ENCODE data around the gene KIAA1217.

Gene KIAA1217

GRCh38 chr10:24561453-24561852 lies 352.5 kb downstream of the KIAA1217 start:
- DNase-seq = no peak

GRCh38 chr10:24568042-24568441 lies 359.1 kb downstream of the KIAA1217 start:
- DNase-seq = no peak

- no peak for DNase-seq
Observed at GRCh38 chr10:24569330-24569796, 360.4 kb downstream of the KIAA1217 start.

DNA sequence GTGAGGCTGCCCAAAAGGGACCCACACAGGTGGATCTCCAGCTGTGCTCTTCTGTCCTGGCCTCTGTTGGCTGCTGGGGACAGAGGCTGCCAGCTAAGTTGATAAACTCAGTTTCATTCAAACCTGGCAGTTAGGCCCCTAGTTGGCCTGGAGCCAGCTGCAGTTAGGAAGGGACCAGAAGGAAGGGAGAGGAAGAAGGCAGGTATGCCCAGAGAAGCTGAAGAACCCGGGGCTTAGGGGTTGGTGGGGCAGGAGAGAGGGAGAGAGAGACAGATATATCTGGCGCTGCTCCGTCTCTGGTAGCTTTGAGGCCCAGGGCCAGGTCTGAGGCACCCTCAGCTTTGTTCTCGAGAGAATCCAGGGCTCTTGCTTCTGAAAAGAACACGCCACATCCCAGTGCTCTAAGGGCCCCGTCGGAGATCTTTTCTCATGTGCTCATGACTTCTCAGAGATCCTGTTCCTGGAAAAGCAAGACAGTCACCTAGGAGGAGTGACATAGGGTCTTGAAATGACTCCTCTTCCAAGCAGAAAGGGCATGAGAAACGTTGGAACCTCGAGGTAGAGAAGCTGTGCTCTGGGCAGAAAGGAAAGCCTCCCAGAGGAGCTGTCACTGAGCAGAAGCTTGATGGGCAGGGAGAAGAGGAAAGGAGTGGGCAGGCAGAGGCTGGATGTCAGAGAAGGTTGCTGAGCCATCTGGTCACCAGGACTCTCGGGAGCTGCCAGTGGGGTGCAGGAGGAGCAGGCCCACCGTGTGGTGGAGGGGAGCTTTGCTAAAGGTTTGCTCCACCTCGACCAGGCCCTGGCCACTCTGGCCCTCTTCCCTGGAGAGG lies 361.1 kb downstream of the KIAA1217 start:
- no peak for DNase-seq

DNA sequence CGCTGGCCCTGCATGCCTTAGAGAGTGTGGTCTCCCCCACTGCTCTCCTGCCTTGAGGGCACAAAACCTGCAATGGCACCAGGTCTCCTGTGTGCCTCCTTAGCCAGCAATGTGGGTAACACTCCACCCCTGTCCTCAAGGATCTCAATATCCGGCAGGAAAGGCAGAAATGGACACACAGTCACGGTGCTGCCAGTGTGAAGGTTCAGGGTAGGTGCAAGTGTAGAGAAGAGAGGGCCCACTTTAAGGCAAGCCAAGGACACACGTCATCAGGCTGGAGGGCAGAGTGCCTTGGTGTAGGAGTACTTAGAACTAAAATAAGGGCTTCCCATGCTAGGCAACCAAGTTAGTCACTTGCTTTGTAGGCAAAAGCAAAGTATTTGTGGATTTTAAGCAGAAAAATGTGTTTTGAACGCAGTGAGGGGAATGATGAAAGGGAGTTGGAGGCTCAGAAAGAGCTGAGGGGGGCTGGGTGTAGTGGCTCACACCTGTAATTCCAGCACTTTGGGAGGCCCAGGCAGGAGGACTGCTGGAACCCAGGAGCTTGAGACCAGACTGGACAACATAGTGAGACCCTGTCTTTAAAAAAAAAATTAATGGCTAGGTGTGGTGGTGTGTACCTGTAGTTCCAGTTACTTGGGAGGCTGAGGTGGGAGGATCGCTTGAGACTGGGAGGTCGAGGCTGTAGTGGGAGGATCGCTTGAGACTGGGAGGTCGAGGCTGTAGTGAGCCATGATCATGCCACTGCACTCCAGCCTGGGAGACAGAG lies 361.9 kb downstream of the KIAA1217 start:
- no peak for DNase-seq

DNA sequence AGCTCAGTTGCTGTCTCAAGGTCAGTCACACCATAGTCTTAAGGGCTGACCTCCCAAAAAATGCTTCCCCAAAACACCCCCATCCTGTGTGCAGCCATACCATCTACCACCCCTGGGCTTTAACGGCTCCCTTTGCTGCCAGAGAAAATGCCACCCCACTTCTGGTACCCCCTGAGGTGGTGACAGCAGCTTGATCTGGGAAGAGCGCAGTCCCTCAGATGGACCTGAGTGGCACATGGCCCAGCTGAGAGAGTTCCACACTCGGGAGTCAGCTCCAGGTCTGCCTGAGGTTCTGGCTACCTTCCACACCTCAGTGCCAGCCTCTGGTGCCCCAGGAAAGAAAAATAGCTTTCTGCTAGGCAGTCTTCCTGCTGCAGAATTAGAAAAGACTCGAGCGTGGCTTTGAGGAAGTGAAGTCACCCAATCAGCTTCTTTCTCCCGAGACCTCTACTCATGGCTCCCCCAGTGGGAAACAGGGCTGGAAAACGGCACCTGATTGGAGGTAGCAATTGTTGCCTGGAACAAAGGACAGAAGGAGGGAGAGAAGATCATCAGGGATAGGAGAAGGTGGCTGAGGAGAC lies 363.0 kb downstream of the KIAA1217 start:
- no peak for DNase-seq

GRCh38 chr10:24574161-24574560 lies 365.2 kb downstream of the KIAA1217 start:
- no peak for DNase-seq

DNA sequence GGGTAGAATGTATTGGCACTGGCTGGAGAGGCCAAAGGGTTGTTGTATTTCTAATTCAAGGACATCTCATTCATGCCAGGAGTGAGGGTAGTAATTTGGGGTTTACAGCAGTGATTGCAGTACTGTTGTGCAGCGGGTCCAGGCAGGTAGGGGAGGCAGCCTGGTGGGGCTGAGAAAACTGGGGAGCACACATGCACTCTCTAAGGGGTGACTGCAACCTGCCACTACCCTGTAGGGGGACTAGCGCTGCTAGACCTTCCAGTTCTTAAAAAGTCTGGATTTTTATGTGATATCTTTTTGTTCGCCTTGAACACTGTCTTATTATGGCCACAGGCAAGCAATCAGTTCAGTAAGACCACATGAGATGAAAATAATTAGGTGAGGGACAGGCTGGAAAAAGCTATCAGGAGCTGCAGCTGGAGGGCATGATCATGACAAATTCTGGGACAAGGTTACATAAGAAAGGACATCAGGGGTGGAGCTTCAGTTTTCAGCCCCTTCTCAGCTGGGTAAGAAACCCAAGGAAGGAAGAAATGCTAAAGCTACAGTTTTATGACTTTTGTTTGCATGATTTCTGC lies 365.7 kb downstream of the KIAA1217 start:
- DNase-seq = no peak

DNA sequence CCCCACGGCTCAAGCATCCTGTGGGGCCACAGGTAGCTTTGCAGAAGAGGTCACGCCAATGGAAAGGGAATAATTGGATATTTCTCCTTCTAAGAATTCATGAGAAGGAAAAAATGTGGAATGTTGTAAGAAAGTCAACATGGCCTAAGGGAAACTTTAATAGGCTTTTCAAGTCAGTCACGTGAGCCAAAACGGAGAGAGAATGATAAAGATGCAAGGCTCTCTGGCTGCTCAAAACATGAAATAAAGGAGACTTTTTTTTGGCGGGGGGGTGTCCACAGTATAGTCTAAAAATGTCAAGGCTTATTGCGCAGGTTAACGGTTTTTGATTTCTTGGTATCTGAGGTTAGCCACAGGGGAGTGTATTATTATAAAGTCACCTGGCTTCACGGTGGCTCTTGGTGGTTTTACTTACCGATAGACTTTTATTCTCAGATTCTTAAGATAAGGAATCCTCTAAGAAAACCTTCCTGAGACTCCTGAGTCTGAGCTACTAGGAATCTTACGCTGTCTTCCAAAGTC lies 366.6 kb downstream of the KIAA1217 start:
- DNase-seq = no peak

DNA sequence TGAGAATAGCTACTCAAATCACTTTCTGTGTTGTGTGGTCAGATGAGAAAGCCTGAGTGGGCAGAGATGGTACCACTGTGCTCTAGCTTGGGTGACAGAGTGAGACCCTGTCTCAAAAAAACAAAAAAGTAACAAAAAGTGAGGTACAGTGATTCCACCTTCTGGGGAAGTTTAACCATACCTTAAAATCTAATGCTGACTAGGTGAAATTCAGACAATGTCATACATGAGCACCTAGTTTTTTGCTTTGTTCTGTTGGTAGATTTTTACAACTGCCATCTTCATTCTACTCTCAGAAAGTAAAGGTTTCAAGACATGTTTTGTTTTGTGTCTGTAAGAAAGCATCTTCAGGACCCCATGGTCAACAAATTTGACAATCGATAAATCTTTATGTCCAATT lies 370.5 kb downstream of the KIAA1217 start:
- DNase-seq = no peak

- DNase-seq = no peak
Observed at GRCh38 chr10:24579906-24580305, 371.0 kb downstream of the KIAA1217 start.

DNA sequence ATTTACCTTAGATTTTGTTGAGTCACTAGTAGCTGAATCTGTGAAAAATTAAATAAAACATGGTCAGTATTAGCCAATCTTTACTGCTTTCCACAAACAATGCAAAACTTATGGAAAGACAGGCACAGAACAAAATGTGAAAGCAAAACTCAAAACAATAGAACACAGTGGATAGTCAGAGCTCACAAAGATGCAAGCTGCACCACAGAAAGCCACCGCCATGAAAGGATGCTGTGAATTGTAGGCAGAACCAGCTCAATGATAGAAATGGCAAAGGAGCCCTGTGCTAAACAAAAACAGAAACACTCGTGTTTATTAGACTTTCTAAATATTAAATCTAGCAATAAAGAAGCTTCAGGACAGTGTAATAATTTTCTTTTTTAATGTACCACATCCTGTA lies 380.3 kb downstream of the KIAA1217 start:
- no peak for DNase-seq

- DNase-seq = no peak
Observed at GRCh38 chr10:24590697-24591457, 381.9 kb downstream of the KIAA1217 start.

GRCh38 chr10:24596217-24596930 lies 387.4 kb downstream of the KIAA1217 start:
- no peak for DNase-seq

DNA sequence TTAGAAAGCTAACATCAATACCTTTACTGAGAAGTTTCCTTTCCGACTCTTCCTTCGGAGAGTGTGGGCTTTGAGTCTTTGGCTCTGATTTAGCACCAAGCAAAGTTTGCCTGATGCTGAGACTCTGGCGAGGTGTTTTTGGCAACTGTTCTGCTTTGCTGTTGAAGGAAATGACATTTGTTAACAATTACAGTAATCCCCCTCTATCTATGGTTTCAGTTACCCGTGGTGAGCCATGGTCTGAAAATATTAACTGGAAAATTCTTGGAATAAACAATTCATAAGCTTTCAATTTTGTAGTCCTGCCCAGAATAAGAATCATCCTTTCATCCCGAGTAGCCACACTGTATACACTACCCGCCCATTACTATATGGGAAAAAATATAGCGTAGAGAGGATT lies 388.5 kb downstream of the KIAA1217 start:
- DNase-seq = no peak
